Endothelial cell (in vitro differentiated cells): Measurements from ENCODE around the gene IFT52. TPM values are rescaled to one million over a fixed set of nuclear protein-coding genes. Genes with fewer than 3 reads are reported as not detected.

Experiments used
- DNase-seq: peaks from one replicate; pipeline ENCODE4 v3.0.0; 2021; ENCODE audit warnings: low spot score
- H3K27ac Mint-ChIP-seq: one replicate; pipeline ENCODE4 v1.8.0; 2021; ENCODE audit warnings: mixed read lengths, inconsistent platforms; ENCODE audit not compliant: unreplicated experiment
- H3K27me3 Mint-ChIP-seq: one replicate; pipeline ENCODE4 v1.8.0; 2021; ENCODE audit warnings: mild to moderate bottlenecking, moderate library complexity, mixed read lengths, inconsistent platforms; ENCODE audit not compliant: unreplicated experiment
- H3K36me3 Mint-ChIP-seq: one replicate; pipeline ENCODE4 v1.8.0; 2021; ENCODE audit warnings: mild to moderate bottlenecking, low read depth, mixed read lengths, inconsistent platforms; ENCODE audit not compliant: unreplicated experiment
- H3K4me1 Mint-ChIP-seq: one replicate; pipeline ENCODE4 v1.8.0; 2021; ENCODE audit warnings: mild to moderate bottlenecking, mixed read lengths, inconsistent platforms; ENCODE audit not compliant: unreplicated experiment
- H3K4me3 Mint-ChIP-seq: one replicate; pipeline ENCODE4 v1.8.0; 2021; ENCODE audit warnings: mild to moderate bottlenecking, mixed read lengths, inconsistent platforms; ENCODE audit not compliant: unreplicated experiment
- H3K9me3 Mint-ChIP-seq: one replicate; pipeline ENCODE4 v1.8.0; 2021; ENCODE audit warnings: mixed read lengths, inconsistent platforms; ENCODE audit not compliant: unreplicated experiment
- CTCF ChIP-seq: fragments of 200-600 bp; sonication (generic); IDR thresholded peaks from one replicate; pipeline ENCODE4 v1.5.0; 2021; ENCODE audit warnings: antibody characterized with exemption; ENCODE audit not compliant: unreplicated experiment
- total RNA-seq: library from RNA; stranded (reverse); fragmentation: NEBNext Ultra II Directional; extraction: Animal tissue kit (Norgen Biotek cat#: 25700); gene quantifications from one replicate; pipeline ENCODE4 v1.2.1, GENCODE V29; 2021; ENCODE audit not compliant: unreplicated experiment

The IFT52 gene
- total RNA-seq, 1 donor from 2014 or later, result 49.0 TPM

GRCh38 chr20:43690943-43691598 is 100.3 kb downstream of the IFT52 start:
- H3K4me3 Mint-ChIP-seq, result no peak overlapping the region
- TF ChIP-seq CTCF, result no peak
- H3K9me3 Mint-ChIP-seq, result no peaks in the 10 kb centered on the region
- no peaks in the 10 kb centered on the region for H3K4me1 Mint-ChIP-seq
- H3K36me3 Mint-ChIP-seq, result no peaks in the 10 kb centered on the region
- peaks cover 4% of the 10 kb centered on the region for H3K27me3 Mint-ChIP-seq
- H3K27ac Mint-ChIP-seq, result no peak overlapping the region
- DNase-seq, result no peak

- no peaks in the 10 kb centered on the region for H3K36me3 Mint-ChIP-seq
- peak; percentile 51 for TF ChIP-seq CTCF
- no peak overlapping the region for H3K27ac Mint-ChIP-seq
- no peak overlapping the region for H3K4me3 Mint-ChIP-seq
- DNase-seq, result peak; percentile 67
- H3K27me3 Mint-ChIP-seq, result peaks cover 4% of the 10 kb centered on the region
- no peaks in the 10 kb centered on the region for H3K9me3 Mint-ChIP-seq
- H3K4me1 Mint-ChIP-seq, result no peaks in the 10 kb centered on the region
These were observed 101.3 kb downstream of the IFT52 start for GRCh38 chr20:43691928-43692524.

GRCh38 chr20:43694763-43695162 is 104.0 kb downstream of the IFT52 start:
- no peak for TF ChIP-seq CTCF
- Mint-ChIP-seq H3K4me3 (no peak overlapping the region), H3K9me3 (no peaks in the 10 kb centered on the region), H3K27ac (no peak overlapping the region), H3K27me3 (peaks cover 3% of the 10 kb centered on the region), H3K36me3 (no peaks in the 10 kb centered on the region), H3K4me1 (no peaks in the 10 kb centered on the region)
- DNase-seq, result no peak

- Mint-ChIP-seq H3K27ac (no peak overlapping the region), H3K9me3 (no peaks in the 10 kb centered on the region), H3K4me3 (no peak overlapping the region), H3K4me1 (no peaks in the 10 kb centered on the region), H3K36me3 (no peaks in the 10 kb centered on the region), H3K27me3 (peaks cover 2% of the 10 kb centered on the region)
- DNase-seq, result no peak
- no peak for TF ChIP-seq CTCF
These were observed 104.8 kb downstream of the IFT52 start for GRCh38 chr20:43695571-43695970.

Other genes with a start within 250 kb of the IFT52 start
- gene SRSF6, start 133.0 kb upstream of the IFT52 start, total RNA-seq, result 157 TPM
- 19.8 TPM for gene L3MBTL1, start 83.2 kb upstream of the IFT52 start, total RNA-seq
- 0.85 TPM for gene SGK2, start 31.9 kb upstream of the IFT52 start, total RNA-seq
- gene MYBL2, start 76.2 kb downstream of the IFT52 start, total RNA-seq, result 20.8 TPM
- not detected for gene GTSF1L, start 136.1 kb downstream of the IFT52 start, total RNA-seq